Calu3 (cell line): Measurements from ENCODE around the gene CARMIL1. TPM values are rescaled to one million over a fixed set of nuclear protein-coding genes. Genes with fewer than 3 reads are reported as not detected.
"Not testable (repeated sequence)": the region's sequence is repeated elsewhere in the genome, so short reads cannot be mapped to it uniquely, and the experiment has no call there.

Experiments
- BruUV-seq: library from RNA; stranded (reverse); fragments of 400-500 nt; replicated peaks from 2 replicates; lab custom pipeline; 2021; lab: Mats Ljungman, UMichigan
- CTCF ChIA-PET: fragments of 300-600 bp; sonication (Branson Sonifier 250); formaldehyde crosslinking; loops from one replicate; lab custom pipeline; 2022; ENCODE audit warnings: antibody characterized with exemption; lab: Charles Lee
- DNase-seq: peaks from one replicate; pipeline ENCODE4 v3.0.0; 2022
- H3K27ac Mint-ChIP-seq: one replicate; pipeline ENCODE4 v1.8.0; 2022; ENCODE audit warnings: mixed read lengths; ENCODE audit not compliant: unreplicated experiment
- H3K27me3 Mint-ChIP-seq: one replicate; pipeline ENCODE4 v1.8.0; 2022; ENCODE audit warnings: mixed read lengths; ENCODE audit not compliant: unreplicated experiment
- H3K36me3 Mint-ChIP-seq: one replicate; pipeline ENCODE4 v1.8.0; 2022; ENCODE audit warnings: mild to moderate bottlenecking, moderate library complexity, mixed read lengths; ENCODE audit not compliant: insufficient read depth, unreplicated experiment
- H3K4me1 Mint-ChIP-seq: one replicate; pipeline ENCODE4 v1.8.0; 2022; ENCODE audit warnings: mild to moderate bottlenecking, low read depth, mixed read lengths; ENCODE audit not compliant: unreplicated experiment
- H3K4me3 Mint-ChIP-seq: one replicate; pipeline ENCODE4 v1.8.0; 2022; ENCODE audit warnings: mild to moderate bottlenecking, low read depth, moderate library complexity, mixed read lengths; ENCODE audit not compliant: unreplicated experiment
- H3K9me3 Mint-ChIP-seq: one replicate; pipeline ENCODE4 v1.8.0; 2022; ENCODE audit warnings: low read depth, mixed read lengths; ENCODE audit not compliant: unreplicated experiment
- intact Hi-C: fragments of 100-400 bp; cut with micrococcal nuclease; formaldehyde crosslinking; loops from one replicate; pipeline ENCODE4 v1.10.0; 2022; ENCODE audit not compliant: unreplicated experiment
- total RNA-seq: library from RNA; stranded (reverse); gene quantifications from 2 replicates; pipeline ENCODE4 v1.2.3, GENCODE V29; 2022
- TF ChIP-seq, protein P1 (sequence below): fragments of 200-600 bp; IDR thresholded peaks from one replicate; pipeline ENCODE4 v1.8.0; 2022; ENCODE audit warnings: antibody characterized with exemption; ENCODE audit not compliant: unreplicated experiment

The CARMIL1 gene
- total RNA-seq, 1 experiment from 2014 or later: 92.4 TPM

DNA sequence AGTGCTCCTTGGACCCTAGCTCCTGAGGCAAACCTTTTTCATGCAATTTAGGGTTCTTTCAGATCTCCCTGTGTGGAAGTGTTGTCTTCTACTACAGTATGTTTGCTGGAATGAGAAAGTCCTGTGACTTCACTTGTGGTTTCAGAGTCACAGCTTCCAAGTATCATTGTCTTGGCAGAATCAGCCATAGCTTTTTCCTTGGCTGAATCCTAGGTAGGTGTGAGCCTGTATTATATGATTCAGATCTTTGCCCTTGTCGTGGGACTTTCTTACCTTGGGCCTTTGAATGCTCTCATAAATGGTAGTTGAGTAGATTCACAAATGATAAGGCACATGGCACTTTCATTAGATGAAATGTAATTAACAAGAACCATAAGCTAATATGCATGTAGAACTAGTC lies 16.5 kb downstream of the CARMIL1 start:
- no peaks in the 10 kb centered on the region for H3K9me3 Mint-ChIP-seq
- TF ChIP-seq, protein P1, sequence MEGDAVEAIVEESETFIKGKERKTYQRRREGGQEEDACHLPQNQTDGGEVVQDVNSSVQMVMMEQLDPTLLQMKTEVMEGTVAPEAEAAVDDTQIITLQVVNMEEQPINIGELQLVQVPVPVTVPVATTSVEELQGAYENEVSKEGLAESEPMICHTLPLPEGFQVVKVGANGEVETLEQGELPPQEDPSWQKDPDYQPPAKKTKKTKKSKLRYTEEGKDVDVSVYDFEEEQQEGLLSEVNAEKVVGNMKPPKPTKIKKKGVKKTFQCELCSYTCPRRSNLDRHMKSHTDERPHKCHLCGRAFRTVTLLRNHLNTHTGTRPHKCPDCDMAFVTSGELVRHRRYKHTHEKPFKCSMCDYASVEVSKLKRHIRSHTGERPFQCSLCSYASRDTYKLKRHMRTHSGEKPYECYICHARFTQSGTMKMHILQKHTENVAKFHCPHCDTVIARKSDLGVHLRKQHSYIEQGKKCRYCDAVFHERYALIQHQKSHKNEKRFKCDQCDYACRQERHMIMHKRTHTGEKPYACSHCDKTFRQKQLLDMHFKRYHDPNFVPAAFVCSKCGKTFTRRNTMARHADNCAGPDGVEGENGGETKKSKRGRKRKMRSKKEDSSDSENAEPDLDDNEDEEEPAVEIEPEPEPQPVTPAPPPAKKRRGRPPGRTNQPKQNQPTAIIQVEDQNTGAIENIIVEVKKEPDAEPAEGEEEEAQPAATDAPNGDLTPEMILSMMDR: no peak
- CTCF ChIA-PET: interaction anchor here (0.6 to 2.5 kb wide), 8 partner anchors 8 to 94 kb away, joined by 4 to 33 read pairs (median 4); partner anchors contain the start of gene CARMIL1
- H3K4me3 Mint-ChIP-seq: no peak overlapping the region
- no TSS peak for BruUV-seq
- H3K36me3 Mint-ChIP-seq: no peaks in the 10 kb centered on the region
- DNase-seq: no peak
- H3K4me1 Mint-ChIP-seq: peaks cover 60% of the 10 kb centered on the region
- no peak overlapping the region for H3K27ac Mint-ChIP-seq
- H3K27me3 Mint-ChIP-seq: no peaks in the 10 kb centered on the region
- intact Hi-C loops: loop anchor here (2.0 kb wide), 1 partner anchor 15 kb away; no protein-coding TSS in a partner anchor

DNA sequence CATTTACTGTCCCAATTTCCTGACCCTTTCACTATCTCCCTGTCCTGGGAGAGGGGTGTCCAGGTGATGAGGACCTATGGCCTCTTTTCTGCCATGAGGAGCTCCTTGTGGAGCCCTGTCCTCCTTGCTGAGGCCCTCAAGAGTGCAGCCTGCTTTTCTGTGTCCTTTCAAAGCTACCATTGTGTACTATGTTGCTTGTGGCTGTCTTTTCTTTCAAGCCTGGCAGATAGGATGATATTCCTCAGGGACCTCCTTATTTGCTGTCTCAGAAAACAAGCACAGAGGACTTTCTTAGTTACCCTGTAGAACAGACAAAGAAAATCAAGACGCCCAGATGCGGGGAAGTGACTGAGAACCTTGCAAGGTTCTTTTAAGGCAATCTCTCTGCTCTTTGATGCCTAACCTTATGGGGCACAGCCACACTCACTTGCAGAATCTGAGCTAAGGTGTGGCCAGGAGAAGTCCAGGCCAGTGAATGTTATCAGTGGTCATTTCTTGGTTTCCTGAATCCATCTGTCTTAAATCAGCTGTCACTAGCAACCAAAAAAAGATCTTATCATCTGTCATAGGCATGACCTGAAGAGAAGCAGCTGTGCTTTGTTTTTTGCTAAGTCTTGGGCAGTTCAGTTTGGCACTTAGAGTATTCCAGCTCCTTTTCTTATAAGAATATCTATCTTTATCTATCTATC lies 17.2 kb downstream of the CARMIL1 start:
- H3K36me3 Mint-ChIP-seq: no peaks in the 10 kb centered on the region
- no peak overlapping the region for H3K27ac Mint-ChIP-seq
- CTCF ChIA-PET: interaction anchor here (0.9 to 2.5 kb wide), 8 partner anchors 8 to 31 kb away, joined by 3 to 33 read pairs (median 4); partner anchors contain the start of gene CARMIL1
- intact Hi-C loops: loop anchor here (2.0 kb wide), 1 partner anchor 14 kb away; no protein-coding TSS in a partner anchor
- DNase-seq: no peak
- H3K27me3 Mint-ChIP-seq: no peaks in the 10 kb centered on the region
- TF ChIP-seq, protein P1: no peak
- H3K4me3 Mint-ChIP-seq: no peak overlapping the region
- peaks cover 62% of the 10 kb centered on the region for H3K4me1 Mint-ChIP-seq
- no peaks in the 10 kb centered on the region for H3K9me3 Mint-ChIP-seq
- no TSS peak for BruUV-seq

DNA sequence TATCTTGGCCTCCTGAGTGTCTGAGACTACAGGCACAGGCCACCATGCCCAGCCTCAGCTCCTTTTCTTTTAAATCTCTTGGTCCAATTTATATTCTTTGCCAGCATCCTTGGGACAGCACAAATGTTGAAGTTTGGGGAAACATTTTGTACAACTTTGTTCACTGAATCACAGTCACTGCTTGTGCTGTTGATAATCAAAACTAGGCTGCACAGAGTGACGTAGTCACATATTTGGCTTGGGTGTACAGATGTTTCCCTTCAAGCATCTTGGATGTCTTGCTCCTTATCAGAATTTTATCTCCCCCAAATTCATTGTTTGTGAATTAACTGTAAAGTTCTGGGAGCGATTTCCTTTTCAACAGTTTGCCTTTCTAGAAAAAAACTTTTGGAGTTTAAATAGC lies 17.9 kb downstream of the CARMIL1 start:
- no peak for DNase-seq
- H3K36me3 Mint-ChIP-seq: no peaks in the 10 kb centered on the region
- no peak overlapping the region for H3K4me3 Mint-ChIP-seq
- CTCF ChIA-PET: interaction anchor here (0.9 to 2.5 kb wide), 8 partner anchors 8 to 31 kb away, joined by 3 to 33 read pairs (median 4); partner anchors contain the start of gene CARMIL1
- H3K4me1 Mint-ChIP-seq: peaks cover 62% of the 10 kb centered on the region
- no peaks in the 10 kb centered on the region for H3K9me3 Mint-ChIP-seq
- H3K27ac Mint-ChIP-seq: no peak overlapping the region
- BruUV-seq: no TSS peak
- intact Hi-C loops: loop anchor here (2.0 kb wide), 1 partner anchor 14 kb away; no protein-coding TSS in a partner anchor
- H3K27me3 Mint-ChIP-seq: no peaks in the 10 kb centered on the region
- TF ChIP-seq, protein P1: no peak

DNA sequence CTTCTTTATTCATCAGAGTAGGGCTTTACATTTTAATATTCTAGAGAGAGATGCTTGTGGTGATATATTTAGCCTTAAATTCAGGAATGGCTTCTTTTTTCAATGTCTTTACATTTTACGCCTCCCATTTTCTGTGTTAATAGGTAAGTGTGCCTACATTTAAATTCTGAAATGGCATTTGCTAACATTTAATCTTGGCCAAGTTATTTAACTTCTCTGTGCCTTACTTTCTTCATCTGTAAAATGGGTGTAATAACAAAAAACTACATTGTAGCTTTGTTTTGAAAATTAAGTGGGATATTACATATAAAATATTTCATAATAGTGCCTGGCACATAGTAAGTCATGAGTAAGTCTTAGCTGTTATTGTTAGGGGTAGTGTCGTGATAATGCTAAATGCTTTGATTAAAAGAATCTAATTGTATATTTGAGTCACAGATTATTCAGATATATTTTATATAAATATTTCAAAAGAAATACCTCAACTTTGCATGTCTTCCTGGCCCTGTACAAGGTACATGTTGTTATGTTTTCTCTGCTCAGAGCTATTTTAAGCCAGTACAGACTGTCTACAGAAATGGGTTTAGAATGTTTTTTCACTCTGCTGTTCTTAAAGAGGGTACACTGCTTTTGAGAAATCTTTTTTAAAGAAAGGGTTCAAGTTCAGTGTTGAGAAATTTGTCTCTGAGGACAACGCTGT lies 18.8 kb downstream of the CARMIL1 start:
- no TSS peak for BruUV-seq
- TF ChIP-seq, protein P1: no peak
- no peak overlapping the region for H3K27ac Mint-ChIP-seq
- intact Hi-C loops: loop anchor here (2.0 kb wide), 1 partner anchor 13 kb away; no protein-coding TSS in a partner anchor
- no peaks in the 10 kb centered on the region for H3K27me3 Mint-ChIP-seq
- CTCF ChIA-PET: interaction anchor here (0.5 to 2.5 kb wide), 2 partner anchors 15 to 32 kb away, joined by 3 to 10 read pairs; no protein-coding TSS in a partner anchor
- H3K9me3 Mint-ChIP-seq: no peaks in the 10 kb centered on the region
- no peak overlapping the region for H3K4me3 Mint-ChIP-seq
- no peaks in the 10 kb centered on the region for H3K36me3 Mint-ChIP-seq
- peaks cover 62% of the 10 kb centered on the region for H3K4me1 Mint-ChIP-seq
- DNase-seq: no peak

DNA sequence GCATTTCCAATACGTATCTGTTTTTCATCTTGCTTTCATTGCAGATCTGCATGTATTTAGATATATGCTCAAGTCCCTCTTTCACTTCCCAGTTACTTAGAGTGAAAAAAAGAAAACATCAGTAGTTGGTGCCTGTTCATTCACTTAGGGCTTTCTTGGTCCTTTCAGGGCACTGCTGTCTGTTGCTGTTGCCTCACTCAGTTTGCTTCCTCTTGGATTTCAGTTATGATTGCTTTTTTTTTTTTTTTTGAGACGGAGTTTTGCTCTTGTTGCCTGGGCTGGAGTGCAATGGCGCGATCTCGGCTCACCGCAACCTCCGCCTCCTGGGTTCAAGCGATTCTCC lies 19.3 kb downstream of the CARMIL1 start:
- H3K4me3 Mint-ChIP-seq, H3K9me3 Mint-ChIP-seq, H3K27me3 Mint-ChIP-seq, H3K27ac Mint-ChIP-seq, CTCF ChIA-PET, DNase-seq, intact Hi-C loops, BruUV-seq, H3K36me3 Mint-ChIP-seq: not testable (repeated sequence)
- peaks cover 63% of the 10 kb centered on the region for H3K4me1 Mint-ChIP-seq
